ELF-1 (cell line): Measurements from ENCODE around the gene STX8.
"Not testable (repeated sequence)": the region's sequence is repeated elsewhere in the genome, so short reads cannot be mapped to it uniquely, and the experiment has no call there.

Source experiments
- DNase-seq: peaks from one replicate; pipeline ENCODE4 v3.0.0-alpha.2; 2016; ENCODE audit warnings: low read depth, low spot score

The STX8 gene

DNA sequence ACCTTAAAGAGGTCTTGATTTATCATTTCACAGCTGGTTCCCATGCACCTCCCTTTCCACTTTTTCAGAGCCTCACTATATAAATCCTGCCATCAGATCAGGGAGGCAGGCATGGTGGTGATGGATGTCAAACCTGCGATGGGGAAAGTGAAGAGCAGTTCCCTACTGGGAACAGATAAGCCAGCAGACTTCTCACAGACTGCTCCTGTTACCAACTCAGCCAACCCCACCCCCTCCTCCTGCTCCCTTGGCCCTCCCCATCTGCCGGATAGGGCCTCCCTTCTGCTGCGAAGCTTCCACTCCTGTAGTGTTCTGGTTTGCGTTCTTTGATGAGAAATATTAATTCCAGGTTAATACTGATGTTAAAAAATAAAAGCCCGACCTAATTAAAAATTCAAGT, 232.1 kb downstream of the STX8 start:
- DNase-seq, result peak; percentile 40

GRCh38 chr17:9342225-9342624, 233.4 kb downstream of the STX8 start:
- peak; percentile 59 for DNase-seq

DNA sequence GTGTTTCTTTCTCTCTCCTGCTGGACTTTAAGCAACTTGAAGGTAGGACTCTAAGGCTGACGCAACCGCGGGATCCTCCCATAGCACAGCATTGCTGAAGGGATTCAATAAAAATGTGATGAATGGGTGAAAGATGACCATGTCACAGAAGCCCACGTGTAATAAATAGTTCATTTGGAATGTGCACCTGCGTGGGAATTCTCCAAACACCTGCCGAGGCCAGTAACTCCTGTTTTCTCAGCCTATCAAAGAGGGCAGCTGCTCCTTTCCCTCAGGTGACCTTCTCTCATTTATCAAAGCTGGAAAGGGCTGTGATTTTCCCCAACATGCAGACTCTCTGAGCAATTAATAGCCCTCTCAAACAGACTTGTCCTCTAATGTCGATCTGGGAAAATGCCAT, 235.7 kb downstream of the STX8 start:
- DNase-seq, result no peak

- not testable (repeated sequence) for DNase-seq
These were observed 236.1 kb downstream of the STX8 start for GRCh38 chr17:9339482-9339881.

DNA sequence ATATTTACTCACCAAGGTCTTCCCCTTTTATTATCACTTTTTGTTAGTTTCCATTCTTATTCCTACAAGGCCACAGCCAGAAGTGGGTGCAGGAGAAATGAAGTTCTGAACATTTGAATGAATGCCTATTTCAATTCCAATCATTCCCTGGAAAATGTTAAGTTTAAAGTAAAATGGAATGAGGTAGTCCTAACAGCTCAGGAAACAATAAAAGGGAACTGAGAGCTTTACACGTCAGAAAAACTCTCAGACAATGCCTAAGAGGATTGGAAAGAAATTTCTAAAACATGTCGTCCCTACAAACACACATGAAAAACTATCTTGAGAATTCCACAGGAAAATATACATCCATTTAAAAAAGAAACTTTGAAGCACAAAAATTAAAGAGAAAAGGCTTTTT, 238.8 kb downstream of the STX8 start:
- no peak for DNase-seq

- DNase-seq, result no peak
These were observed 240.8 kb downstream of the STX8 start for GRCh38 chr17:9334536-9335446.

- no peak for DNase-seq
These were observed 243.5 kb downstream of the STX8 start for GRCh38 chr17:9332132-9332494.

GRCh38 chr17:9331279-9332131, 244.1 kb downstream of the STX8 start:
- peak; percentile 20 for DNase-seq

GRCh38 chr17:9330611-9331271, 244.9 kb downstream of the STX8 start:
- peak; percentile 55 for DNase-seq

GRCh38 chr17:9330141-9330540, 245.5 kb downstream of the STX8 start:
- DNase-seq, result peak; percentile 78

- DNase-seq, result peak; percentile 61
These were observed 246.2 kb downstream of the STX8 start for GRCh38 chr17:9329251-9329921.

DNA sequence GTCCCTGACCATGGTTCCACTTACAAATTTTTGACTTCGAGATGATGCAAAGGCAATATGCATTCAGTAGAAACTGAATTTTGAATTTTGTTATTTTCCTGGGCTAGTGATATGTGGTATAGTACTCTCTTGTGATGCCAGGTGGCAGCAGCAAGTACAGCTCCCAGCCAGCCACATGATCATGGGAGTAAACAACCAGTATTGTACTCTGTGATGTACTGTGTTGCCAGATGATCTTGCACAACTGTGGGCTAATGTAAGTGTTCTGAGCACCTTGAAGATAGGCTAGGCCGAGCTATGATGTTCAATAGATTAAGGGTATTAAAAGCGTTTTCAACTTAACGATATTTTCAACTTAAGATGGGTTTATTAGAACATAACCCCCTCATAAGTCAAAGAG, 250.8 kb downstream of the STX8 start:
- DNase-seq, result no peak

DNA sequence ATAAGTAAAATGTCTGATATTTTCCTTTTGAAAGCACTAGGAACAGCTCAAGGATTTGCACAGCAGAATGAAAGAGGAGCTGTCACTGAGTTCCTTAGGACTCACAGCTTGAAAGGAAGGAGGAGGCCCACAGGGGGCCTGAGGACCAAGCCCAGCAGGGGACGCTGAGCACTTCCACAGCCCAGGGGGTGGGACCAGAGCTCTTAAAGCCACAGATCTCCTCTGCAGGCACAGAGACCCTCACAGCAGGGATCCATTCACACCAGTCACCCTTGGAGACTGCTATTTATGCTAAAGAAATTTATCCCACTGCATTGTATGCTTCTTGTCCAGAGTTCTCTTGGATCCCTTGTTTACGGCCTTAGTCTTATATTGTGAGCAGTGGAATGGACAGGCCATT, 253.3 kb downstream of the STX8 start:
- DNase-seq, result peak; percentile 76

DNA sequence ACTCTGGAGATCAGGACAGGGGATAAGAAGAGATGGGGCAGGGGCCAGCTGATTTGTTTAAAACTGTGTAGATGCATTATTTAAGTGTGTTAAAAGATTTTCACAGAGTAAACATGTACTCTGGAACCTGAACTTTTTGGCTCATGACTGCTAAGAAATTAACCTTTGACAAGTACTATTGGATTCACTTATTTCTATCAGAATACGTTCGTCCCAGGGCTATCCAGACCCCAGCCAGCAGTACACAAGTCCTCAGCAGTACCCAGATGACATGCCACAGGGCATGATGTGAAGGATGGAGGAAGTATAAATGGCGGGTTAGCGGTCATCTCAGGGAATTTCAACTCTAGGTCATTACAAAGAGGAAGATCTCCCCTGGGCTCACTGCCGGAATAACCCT, 253.7 kb downstream of the STX8 start:
- DNase-seq, result no peak

GRCh38 chr17:9315360-9315759, 260.3 kb downstream of the STX8 start:
- no peak for DNase-seq

DNA sequence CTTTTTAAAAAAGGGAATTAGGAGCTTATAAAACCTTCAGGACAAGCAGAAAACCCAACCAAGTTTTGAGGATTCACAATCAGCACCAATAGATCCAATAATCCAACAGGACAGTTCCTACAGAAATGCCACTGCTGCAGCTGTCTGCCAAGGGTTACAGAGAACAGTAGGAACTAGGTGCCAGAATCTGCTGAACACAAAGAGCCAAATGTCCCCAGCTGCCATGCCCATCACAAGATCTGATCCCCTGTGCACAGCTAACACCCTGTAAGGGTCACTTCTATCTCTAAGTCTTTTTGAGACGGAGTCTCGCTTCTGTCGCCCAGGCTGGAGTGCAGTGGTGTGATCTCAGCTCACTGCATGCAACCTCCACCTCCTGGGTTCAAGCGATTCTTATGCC, 262.3 kb downstream of the STX8 start:
- no peak for DNase-seq

GRCh38 chr17:9309216-9309615, 266.4 kb downstream of the STX8 start:
- peak; percentile 49 for DNase-seq

DNA sequence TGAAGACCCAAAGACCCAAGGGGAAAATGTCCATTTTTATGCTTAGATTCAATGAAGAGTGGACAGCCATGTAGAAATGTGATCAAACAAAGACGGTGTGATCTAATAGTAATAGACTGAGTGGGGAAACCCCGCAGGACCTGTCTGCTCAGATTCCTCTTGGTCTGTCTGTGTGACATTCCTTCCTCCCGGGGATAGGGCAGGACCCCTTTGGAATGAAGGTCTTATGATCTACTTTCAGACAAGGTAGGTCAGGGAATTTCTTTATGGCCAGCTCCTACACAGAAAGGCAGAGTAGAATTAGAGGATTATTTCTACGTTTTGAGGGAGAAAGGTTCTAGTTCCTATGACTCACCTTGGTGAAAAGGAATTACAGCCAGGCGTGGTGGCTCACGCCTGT, 267.6 kb downstream of the STX8 start:
- peak; percentile 73 for DNase-seq

DNA sequence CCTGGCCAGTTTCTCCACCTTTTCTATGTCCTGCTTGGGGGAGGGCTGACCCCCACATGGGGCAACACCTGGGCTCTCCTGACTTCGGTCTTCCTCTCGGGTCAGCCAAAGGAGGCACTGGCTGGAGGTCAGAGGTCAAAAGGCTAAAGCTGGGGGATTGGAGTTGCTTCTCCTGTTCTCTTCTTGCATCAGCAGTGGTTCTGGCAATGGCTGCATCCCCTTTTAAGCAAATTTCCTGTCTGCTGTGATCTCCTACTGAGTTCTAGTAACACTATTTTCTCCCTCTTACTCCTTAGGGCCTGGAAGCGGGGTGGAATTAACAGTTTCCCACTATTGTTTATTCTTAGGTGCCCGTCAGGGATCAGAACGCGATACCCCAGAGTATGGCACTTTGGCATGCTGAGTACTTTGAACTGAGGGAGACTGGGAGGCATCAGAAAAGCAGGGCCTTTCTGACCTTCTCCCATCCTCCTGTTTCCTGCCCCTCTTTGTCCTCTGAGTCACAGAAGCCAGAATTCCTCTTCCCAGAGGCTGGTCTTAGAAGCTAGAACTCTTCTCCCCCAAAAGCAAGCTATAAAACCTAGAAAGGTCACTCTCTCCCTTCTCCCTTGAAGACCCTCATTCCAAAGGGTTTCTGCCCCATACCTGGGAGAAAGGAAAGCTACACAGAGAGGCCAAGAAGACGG, 268.2 kb downstream of the STX8 start:
- DNase-seq, result peak; percentile 58

DNA sequence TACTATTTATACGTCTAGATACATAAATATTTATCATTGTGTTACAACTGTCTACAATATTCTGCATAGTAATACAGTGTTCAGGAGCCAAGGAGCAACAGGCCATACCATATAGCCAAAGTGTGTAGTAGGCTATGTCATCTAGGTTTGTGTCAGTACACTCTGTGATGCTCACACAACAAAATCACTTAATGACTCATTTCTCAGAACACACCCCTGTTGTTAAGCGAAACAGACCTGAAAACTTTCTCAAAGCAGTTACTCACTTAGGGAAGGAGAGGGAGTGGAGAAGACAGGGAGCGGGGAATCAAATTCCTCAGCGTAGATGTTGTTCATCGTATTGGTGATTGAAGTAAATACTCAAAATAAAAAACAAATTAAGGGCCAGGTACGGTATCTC, 269.5 kb downstream of the STX8 start:
- DNase-seq, result no peak

GRCh38 chr17:9299695-9300094, 275.9 kb downstream of the STX8 start:
- DNase-seq, result no peak
